ENCODE results near the gene ADCY3. TPM values are rescaled to one million over a fixed set of nuclear protein-coding genes. Genes with fewer than 3 reads are reported as not detected.

The ADCY3 gene
- total RNA-seq, 2 donors from 2014 or later = 25.2 to 33.7 TPM

DNA sequence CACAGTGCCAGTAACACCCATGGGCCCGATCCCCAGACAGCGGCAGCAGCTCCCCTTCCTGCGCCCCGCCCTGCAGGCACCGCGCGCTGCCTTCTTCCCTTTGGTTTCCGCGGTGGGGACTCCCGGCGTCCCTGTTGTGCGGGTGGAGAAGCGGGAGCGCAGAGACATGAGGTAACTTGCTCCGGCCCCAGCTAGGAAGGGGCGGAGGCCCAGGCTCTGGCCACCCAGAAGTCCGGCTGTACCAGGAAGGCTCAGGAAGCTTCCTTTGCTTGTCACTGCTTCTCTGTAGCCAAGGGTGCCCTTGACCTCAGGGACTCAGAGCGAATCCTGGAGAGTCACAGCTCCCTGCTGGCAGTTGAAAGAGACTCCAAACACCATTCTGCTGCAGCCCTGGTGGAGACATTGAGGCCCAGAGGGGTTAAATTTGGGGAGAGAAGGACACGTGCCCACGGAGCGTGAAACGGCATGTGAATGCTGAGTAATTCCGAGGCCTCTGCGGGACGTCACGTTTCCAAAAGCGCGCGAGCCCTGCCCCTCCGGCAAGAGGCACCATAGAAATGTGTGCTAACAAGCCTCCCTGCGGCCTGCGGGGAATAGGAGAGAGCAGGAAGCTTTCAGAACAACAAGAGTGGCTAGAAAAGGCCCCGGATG is 6.7 kb upstream of the ADCY3 start:
- peak overlapping the region; percentile 41 to 52 for H3K9ac ChIP-seq (ENCODE audit: low read depth in 2 of 2, low read length in 2 of 2)
- H3K4me1 ChIP-seq = no peaks in the 10 kb centered on the region
- intact Hi-C loops (cut with DNase I) = no loop called here
- H3K9me3 ChIP-seq = no peaks in the 10 kb centered on the region
- no peaks in the 10 kb centered on the region for H3K36me3 ChIP-seq
- DNase-seq = peak; percentile 39
- H3K27ac ChIP-seq = no peak overlapping the region
- no peaks in the 10 kb centered on the region for H3K27me3 ChIP-seq
- H3K4me3 ChIP-seq = peak overlapping the region; percentile 22
- TF ChIP-seq, protein P1, sequence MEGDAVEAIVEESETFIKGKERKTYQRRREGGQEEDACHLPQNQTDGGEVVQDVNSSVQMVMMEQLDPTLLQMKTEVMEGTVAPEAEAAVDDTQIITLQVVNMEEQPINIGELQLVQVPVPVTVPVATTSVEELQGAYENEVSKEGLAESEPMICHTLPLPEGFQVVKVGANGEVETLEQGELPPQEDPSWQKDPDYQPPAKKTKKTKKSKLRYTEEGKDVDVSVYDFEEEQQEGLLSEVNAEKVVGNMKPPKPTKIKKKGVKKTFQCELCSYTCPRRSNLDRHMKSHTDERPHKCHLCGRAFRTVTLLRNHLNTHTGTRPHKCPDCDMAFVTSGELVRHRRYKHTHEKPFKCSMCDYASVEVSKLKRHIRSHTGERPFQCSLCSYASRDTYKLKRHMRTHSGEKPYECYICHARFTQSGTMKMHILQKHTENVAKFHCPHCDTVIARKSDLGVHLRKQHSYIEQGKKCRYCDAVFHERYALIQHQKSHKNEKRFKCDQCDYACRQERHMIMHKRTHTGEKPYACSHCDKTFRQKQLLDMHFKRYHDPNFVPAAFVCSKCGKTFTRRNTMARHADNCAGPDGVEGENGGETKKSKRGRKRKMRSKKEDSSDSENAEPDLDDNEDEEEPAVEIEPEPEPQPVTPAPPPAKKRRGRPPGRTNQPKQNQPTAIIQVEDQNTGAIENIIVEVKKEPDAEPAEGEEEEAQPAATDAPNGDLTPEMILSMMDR (IDR thresholded peaks at IDR 0.05) = no peak

DNA sequence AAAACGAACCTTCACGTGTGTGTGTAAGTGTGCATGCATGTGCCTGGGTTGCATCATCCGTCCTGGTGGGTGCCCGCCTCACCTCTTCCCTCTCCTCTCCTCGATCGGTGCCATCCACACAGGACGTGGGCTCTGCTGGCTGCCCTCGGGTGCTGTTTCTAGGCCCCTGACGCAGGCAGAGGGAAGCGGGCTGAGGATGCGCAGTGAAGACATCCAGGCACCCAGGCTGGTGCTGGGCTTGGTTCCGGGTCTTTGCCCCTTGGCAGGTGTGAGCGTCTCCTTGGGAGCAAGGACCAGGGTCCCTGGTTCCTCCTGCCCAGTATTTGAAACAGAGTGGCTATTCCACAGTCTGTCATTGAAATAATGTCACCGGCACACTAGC is 6.2 kb upstream of the ADCY3 start:
- intact Hi-C loops (cut with DNase I) = no loop called here

DNA sequence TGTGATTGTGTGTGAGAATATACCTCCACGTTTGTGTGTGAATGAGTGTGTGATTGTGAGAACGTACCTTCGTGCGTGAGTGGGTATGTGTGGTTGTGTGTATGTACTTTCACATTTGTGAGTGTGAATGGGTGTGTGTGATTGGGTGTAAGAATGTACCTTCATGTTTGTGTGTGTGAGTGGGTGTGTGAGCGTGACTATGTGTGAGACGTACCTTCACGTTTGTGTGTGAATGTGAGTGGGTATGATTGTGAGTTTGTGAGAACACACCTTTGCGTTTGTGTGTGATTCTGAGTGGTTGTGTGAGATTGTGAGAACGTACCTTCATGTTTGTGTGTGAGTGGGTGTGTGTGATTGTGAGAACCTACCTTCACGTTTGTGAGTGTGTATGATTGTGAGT is 5.8 kb upstream of the ADCY3 start:
- no peak overlapping the region for H3K4me3 ChIP-seq
- H3K9me3 ChIP-seq = no peaks in the 10 kb centered on the region
- TF ChIP-seq, protein P1 (IDR thresholded peaks at IDR 0.05) = no peak
- no peaks in the 10 kb centered on the region for H3K27me3 ChIP-seq
- H3K27ac ChIP-seq = no peak overlapping the region
- peaks cover 3% of the 10 kb centered on the region for H3K4me1 ChIP-seq
- intact Hi-C loops (cut with DNase I) = no loop called here
- no peaks in the 10 kb centered on the region for H3K36me3 ChIP-seq
- no peak for DNase-seq
- H3K9ac ChIP-seq (ENCODE audit: low read depth in 2 of 2, low read length in 2 of 2) = no peak overlapping the region

More for the DNA sequence above, 6.2 kb upstream of the ADCY3 start:
- peak overlapping the region; percentile 22 for H3K4me3 ChIP-seq
- no peaks in the 10 kb centered on the region for H3K27me3 ChIP-seq
- peak overlapping the region; percentile 41 to 52 for H3K9ac ChIP-seq (ENCODE audit: low read depth in 2 of 2, low read length in 2 of 2)
- DNase-seq = no peak
- TF ChIP-seq, protein P1 (IDR thresholded peaks at IDR 0.05) = no peak
- H3K36me3 ChIP-seq = no peaks in the 10 kb centered on the region
- no peaks in the 10 kb centered on the region for H3K9me3 ChIP-seq
- H3K4me1 ChIP-seq = no peaks in the 10 kb centered on the region
- no peak overlapping the region for H3K27ac ChIP-seq

DNA sequence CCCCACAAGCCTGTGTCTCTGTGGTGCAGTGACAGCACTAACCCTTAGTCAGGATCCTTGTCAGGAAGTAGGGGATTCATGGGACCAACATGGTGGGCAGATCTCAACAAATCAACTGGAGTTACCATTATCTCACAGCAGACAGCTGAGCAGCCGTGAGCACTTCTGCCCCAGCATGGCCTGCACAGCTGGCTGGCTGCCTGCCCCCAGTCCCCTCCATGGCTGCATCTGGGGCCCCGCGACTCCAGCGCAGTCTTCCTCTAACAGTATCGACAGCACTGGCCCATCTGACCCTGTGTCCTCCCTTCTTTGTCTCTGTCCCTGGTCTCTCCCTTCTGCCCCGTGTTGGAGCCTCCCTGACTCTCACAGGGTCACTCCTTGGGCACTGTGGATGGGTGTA is 4.7 kb upstream of the ADCY3 start:
- intact Hi-C loops (cut with DNase I) = no loop called here
- TF ChIP-seq, protein P1 (IDR thresholded peaks at IDR 0.05) = no peak
- Histone ChIP-seq H3K27me3 (no peaks in the 10 kb centered on the region), H3K9ac (ENCODE audit: low read depth in 2 of 2, low read length in 2 of 2) (no peak overlapping the region), H3K4me1 (peaks cover 4% of the 10 kb centered on the region), H3K9me3 (no peaks in the 10 kb centered on the region), H3K27ac (no peak overlapping the region), H3K36me3 (no peaks in the 10 kb centered on the region), H3K4me3 (no peak overlapping the region)
- DNase-seq = no peak

DNA sequence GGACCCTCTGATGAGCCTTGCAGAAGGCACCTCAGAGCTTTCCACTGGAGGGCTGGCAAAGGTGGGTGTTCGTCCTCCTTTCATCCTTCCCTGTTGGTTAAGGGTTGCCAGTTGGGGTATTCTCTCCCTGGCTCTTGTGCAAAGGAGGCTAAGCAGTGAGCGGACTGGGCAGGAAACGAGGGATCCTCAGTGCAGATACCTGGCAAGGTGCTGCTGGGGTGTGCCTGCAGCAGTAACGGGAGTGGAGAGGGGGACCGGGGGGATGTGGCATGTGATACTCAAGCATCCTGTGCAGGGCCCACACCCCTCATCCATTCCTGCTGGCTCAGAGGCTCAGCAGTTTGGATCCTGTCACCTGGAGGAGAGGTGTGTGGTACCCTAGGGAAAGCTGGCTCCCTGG is 4.2 kb upstream of the ADCY3 start:
- TF ChIP-seq, protein P1 (IDR thresholded peaks at IDR 0.05) = no peak
- H3K4me1 ChIP-seq = peaks cover 4% of the 10 kb centered on the region
- no peak for DNase-seq
- H3K4me3 ChIP-seq = no peak overlapping the region
- intact Hi-C loops (cut with DNase I) = no loop called here
- no peaks in the 10 kb centered on the region for H3K27me3 ChIP-seq
- H3K9ac ChIP-seq (ENCODE audit: low read depth in 2 of 2, low read length in 2 of 2) = no peak overlapping the region
- H3K9me3 ChIP-seq = no peaks in the 10 kb centered on the region
- H3K36me3 ChIP-seq = no peaks in the 10 kb centered on the region
- no peak overlapping the region for H3K27ac ChIP-seq
